Pancreas (tissue), 10 donors: ENCODE measurements around the gene MORC3. TPM values are rescaled to one million over a fixed set of nuclear protein-coding genes. Genes with fewer than 3 reads are reported as not detected.

Experiments used
- ATAC-seq, 4 donors: fragments of 200-7000 bp; cut with Tn5 transposase; one replicate each; pipeline versions ENCODE4 v1.8.0 to v1.9.1; 2020; ENCODE audit warnings: mild to moderate bottlenecking in 4 of 4, moderate library complexity in 4 of 4
- DNase-seq, 6 donors: peaks; one replicate each; pipeline ENCODE4 v3.0.0-alpha.2; 2020
- FAIRE-seq: peaks from 2 replicates; lab custom pipeline; 2012; peaks lifted over from hg19 to GRCh38; lab: Jason Lieb, UNC
- H3K27ac ChIP-seq, 4 donors: fragments of 200-600 bp; sonication (generic); 1 replicate in 3 of 4; 2 replicates in 1 of 4; pipeline versions ENCODE4 v1.5.0 to v1.8.0; 2020
- H3K27me3 ChIP-seq, 4 donors: fragments of 200-600 bp; one replicate each; pipeline ENCODE4 v1.8.0; 2021
- H3K36me3 ChIP-seq, 3 donors: fragments of 200-600 bp; sonication (generic) in 1 of 3; one replicate each; pipeline versions ENCODE4 v1.5.0 to v1.8.0; 2020 to 2021
- H3K4me1 ChIP-seq, 3 donors: fragments of 200-600 bp; one replicate each; pipeline ENCODE4 v1.8.0; 2021
- H3K4me3 ChIP-seq, 4 donors: fragments of 200-600 bp; sonication (generic) in 2 of 4; one replicate each; pipeline versions ENCODE4 v1.5.0 to v1.8.0; 2020 to 2021
- H3K9me3 ChIP-seq, 4 donors: fragments of 200-600 bp; one replicate each; pipeline ENCODE4 v1.8.0; 2021
- CTCF ChIP-seq, 4 donors: fragments of 200-600 bp; sonication (generic) in 3 of 4; IDR thresholded peaks; one replicate each; pipeline versions ENCODE4 v1.5.0 to v1.8.0; 2021; ENCODE audit warnings: antibody characterized with exemption in 4 of 4
- WGBS, 2 donors: extraction: QIAGEN DNeasy Blood & Tissue Kit; methylation state at CpG; one replicate each; pipeline ENCODE4 v1.1.7; 2013; 5-methylcytosine and 5-hydroxymethylcytosine counted together
- intact Hi-C, 3 donors: fragments of 100-400 bp; cut with DNase I; formaldehyde crosslinking; loops; one replicate each; pipeline versions ENCODE4 v1.11.1 to v1.14.2; 2022
- polyA plus RNA-seq, 2 donors: library from polyadenylated mRNA; stranded (reverse); fragments of 200-250 nt; gene quantifications; one replicate each; pipeline ENCODE4 v1.2.3, GENCODE V29; 2013
- total RNA-seq, 6 donors: library from RNA; stranded (reverse); fragmentation: NEBNext Ultra II Directional in 4 of 6; extraction: Animal tissue kit (Norgen Biotek cat#: 25700) in 4 of 6; gene quantifications; one replicate each; pipeline versions ENCODE4 v1.2.1 to v1.2.4, GENCODE V29; 2021 to 2023
- donor health status: healthy with polysubstance abuse.
- donor health status: DM: no; HTN: no; CAD: no; lungs with moderate emphysema.
- donor health status: DM: no; HTN: no; CAD: no.
- donor health status: control.
- donor health status: control.
- donor health status: Bipolar disorder and iron deficiency.
- donor health status: DM: yes; HTN: yes; CAD: no.
- donor health status: DM: no; HTN: no; CAD: no.
- donor health status: DM: no; HTN: no; CAD: no.
- donor health status: DM: yes; HTN: yes; CAD: no.

The MORC3 gene
- total and polyA plus RNA-seq, 8 donors = 8.1 to 19.8 (median 10.3) TPM

GRCh38 chr21:36400719-36401118 is 80.7 kb downstream of the MORC3 start:
- ATAC-seq = no peak
- no peak overlapping the region for H3K27ac ChIP-seq
- FAIRE-seq = no peak
- H3K27me3 ChIP-seq = no peaks in the 10 kb centered on the region
- 94 to 96% methylated on average over 8 of the region's 8 CpGs for WGBS, 2 donors
- no peaks in the 10 kb centered on the region for H3K9me3 ChIP-seq
- no peaks in the 10 kb centered on the region for H3K36me3 ChIP-seq
- H3K4me1 ChIP-seq = no peaks in the 10 kb centered on the region
- TF ChIP-seq CTCF (IDR thresholded peaks at IDR 0.05) = no peak
- DNase-seq = no peak
- intact Hi-C loops = no loop called here
- H3K4me3 ChIP-seq = no peak overlapping the region

- no peak for DNase-seq
- H3K27ac ChIP-seq = no peak overlapping the region
- ATAC-seq = no peak
- H3K4me1 ChIP-seq = no peaks in the 10 kb centered on the region
- 41 to 43% methylated on average over 1 of the region's 1 CpG for WGBS, 2 donors
- intact Hi-C loops = no loop called here
- H3K36me3 ChIP-seq = no peaks in the 10 kb centered on the region
- no peak for FAIRE-seq
- no peaks in the 10 kb centered on the region for H3K9me3 ChIP-seq
- H3K4me3 ChIP-seq = no peak overlapping the region
- no peak for TF ChIP-seq CTCF (IDR thresholded peaks at IDR 0.05)
- no peaks in the 10 kb centered on the region for H3K27me3 ChIP-seq
Measured at GRCh38 chr21:36402339-36402738, 82.3 kb downstream of the MORC3 start.

DNA sequence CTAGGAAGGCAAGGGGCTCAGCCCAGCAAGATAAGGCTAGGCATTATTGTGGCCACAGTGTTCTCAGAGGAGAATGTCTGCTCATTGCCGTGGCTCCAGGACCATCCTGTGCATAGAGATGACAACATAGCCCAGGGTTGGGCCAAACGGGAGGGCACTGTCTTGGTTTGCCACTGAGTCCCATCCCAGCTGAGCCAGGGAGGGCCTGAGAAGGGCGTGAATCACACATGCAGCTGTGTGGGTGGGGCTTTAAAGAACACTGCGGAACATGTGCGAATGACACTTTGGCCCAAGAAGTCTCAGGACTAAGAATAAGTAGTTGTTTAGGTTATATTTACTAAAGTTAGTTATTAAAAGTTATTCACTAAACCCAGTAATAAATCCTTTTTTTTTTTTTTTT is 83.7 kb downstream of the MORC3 start:
- DNase-seq (no peak), ATAC-seq (no peak), FAIRE-seq (no peak)
- no peak for TF ChIP-seq CTCF (IDR thresholded peaks at IDR 0.05)
- Histone ChIP-seq H3K27ac (no peak overlapping the region), H3K4me1 (no peaks in the 10 kb centered on the region), H3K4me3 (no peak overlapping the region), H3K9me3 (no peaks in the 10 kb centered on the region), H3K36me3 (no peaks in the 10 kb centered on the region), H3K27me3 (no peaks in the 10 kb centered on the region)
- 91% methylated on average over 5 of the region's 5 CpGs for WGBS, 2 donors
- intact Hi-C loops = no loop called here

GRCh38 chr21:36408568-36408967 is 88.6 kb downstream of the MORC3 start:
- Histone ChIP-seq H3K27ac (no peak overlapping the region), H3K9me3 (no peaks in the 10 kb centered on the region), H3K27me3 (no peaks in the 10 kb centered on the region), H3K4me1 (no peaks in the 10 kb centered on the region), H3K36me3 (no peaks in the 10 kb centered on the region), H3K4me3 (no peak overlapping the region)
- DNase-seq (no peak), FAIRE-seq (no peak), ATAC-seq (no peak)
- intact Hi-C loops = no loop called here
- TF ChIP-seq CTCF (IDR thresholded peaks at IDR 0.05) = no peak
- 85 to 91% methylated on average over 6 of the region's 6 CpGs for WGBS, 2 donors

GRCh38 chr21:36411301-36411700 is 91.3 kb downstream of the MORC3 start:
- no peak for TF ChIP-seq CTCF (IDR thresholded peaks at IDR 0.05)
- ATAC-seq = no peak
- no peaks in the 10 kb centered on the region for H3K27me3 ChIP-seq
- intact Hi-C loops = no loop called here
- no peak overlapping the region for H3K27ac ChIP-seq
- FAIRE-seq = no peak
- 93 to 97% methylated on average over 10 of the region's 10 CpGs for WGBS, 2 donors
- H3K36me3 ChIP-seq = no peaks in the 10 kb centered on the region
- no peaks in the 10 kb centered on the region for H3K4me1 ChIP-seq
- no peak for DNase-seq
- H3K4me3 ChIP-seq = no peak overlapping the region
- no peaks in the 10 kb centered on the region for H3K9me3 ChIP-seq
